ENCODE measurements around the gene CXADR. TPM values are rescaled to one million over a fixed set of nuclear protein-coding genes. Genes with fewer than 3 reads are reported as not detected.

CXADR gene
- total RNA-seq, 1 experiment from 2014 or later = 119 TPM

- TF ChIP-seq ZNF232 (CRISPR knock-in tag; IDR thresholded peaks at IDR 0.05) (no peak), CBFB (CRISPR knock-in tag; IDR thresholded peaks at IDR 0.05; ENCODE audit: low read depth) (no peak), FOXJ3 (CRISPR knock-in tag; IDR thresholded peaks at IDR 0.05; ENCODE audit: borderline replicate concordance) (no peak), TCF7 (CRISPR knock-in tag; IDR thresholded peaks at IDR 0.05; ENCODE audit: low read depth) (no peak)
- TF ChIP-seq, protein P1, sequence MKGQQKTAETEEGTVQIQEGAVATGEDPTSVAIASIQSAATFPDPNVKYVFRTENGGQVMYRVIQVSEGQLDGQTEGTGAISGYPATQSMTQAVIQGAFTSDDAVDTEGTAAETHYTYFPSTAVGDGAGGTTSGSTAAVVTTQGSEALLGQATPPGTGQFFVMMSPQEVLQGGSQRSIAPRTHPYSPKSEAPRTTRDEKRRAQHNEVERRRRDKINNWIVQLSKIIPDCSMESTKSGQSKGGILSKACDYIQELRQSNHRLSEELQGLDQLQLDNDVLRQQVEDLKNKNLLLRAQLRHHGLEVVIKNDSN (CRISPR knock-in tag; IDR thresholded peaks at IDR 0.05) = no peak
- TF ChIP-seq, protein P2, sequence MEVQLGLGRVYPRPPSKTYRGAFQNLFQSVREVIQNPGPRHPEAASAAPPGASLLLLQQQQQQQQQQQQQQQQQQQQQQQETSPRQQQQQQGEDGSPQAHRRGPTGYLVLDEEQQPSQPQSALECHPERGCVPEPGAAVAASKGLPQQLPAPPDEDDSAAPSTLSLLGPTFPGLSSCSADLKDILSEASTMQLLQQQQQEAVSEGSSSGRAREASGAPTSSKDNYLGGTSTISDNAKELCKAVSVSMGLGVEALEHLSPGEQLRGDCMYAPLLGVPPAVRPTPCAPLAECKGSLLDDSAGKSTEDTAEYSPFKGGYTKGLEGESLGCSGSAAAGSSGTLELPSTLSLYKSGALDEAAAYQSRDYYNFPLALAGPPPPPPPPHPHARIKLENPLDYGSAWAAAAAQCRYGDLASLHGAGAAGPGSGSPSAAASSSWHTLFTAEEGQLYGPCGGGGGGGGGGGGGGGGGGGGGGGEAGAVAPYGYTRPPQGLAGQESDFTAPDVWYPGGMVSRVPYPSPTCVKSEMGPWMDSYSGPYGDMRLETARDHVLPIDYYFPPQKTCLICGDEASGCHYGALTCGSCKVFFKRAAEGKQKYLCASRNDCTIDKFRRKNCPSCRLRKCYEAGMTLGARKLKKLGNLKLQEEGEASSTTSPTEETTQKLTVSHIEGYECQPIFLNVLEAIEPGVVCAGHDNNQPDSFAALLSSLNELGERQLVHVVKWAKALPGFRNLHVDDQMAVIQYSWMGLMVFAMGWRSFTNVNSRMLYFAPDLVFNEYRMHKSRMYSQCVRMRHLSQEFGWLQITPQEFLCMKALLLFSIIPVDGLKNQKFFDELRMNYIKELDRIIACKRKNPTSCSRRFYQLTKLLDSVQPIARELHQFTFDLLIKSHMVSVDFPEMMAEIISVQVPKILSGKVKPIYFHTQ (CRISPR knock-in tag; IDR thresholded peaks at IDR 0.05) = no peak
Measured at GRCh38 chr21:17479606-17480005, 33.2 kb upstream of the CXADR start (continued).

- ATAC-seq = no peak
- Mint-ChIP-seq H3K27me3 (ENCODE audit: low read depth) (no peaks in the 10 kb centered on the region), H3K36me3 (no peaks in the 10 kb centered on the region), H3K4me3 (no peak overlapping the region), H3K27ac (no peak overlapping the region), H3K4me1 (no peaks in the 10 kb centered on the region; the same call in 1 of the 2 replicates), H3K9me3 (no peaks in the 10 kb centered on the region)
- no peak for DNase-seq (ENCODE audit: low spot score)
- POLR2A ChIA-PET = no interaction called here
- CTCF ChIA-PET = no interaction called here
- TF ChIP-seq RELA (CRISPR knock-in tag; IDR thresholded peaks at IDR 0.05; ENCODE audit: borderline replicate concordance) = no peak
- no peak for TF ChIP-seq CBFB (CRISPR knock-in tag; IDR thresholded peaks at IDR 0.05; ENCODE audit: low read depth)
- TF ChIP-seq ZNF423 (CRISPR knock-in tag; IDR thresholded peaks at IDR 0.05) = no peak
- no peak for TF ChIP-seq CREM (CRISPR knock-in tag; IDR thresholded peaks at IDR 0.05)
Measured at GRCh38 chr21:17482928-17483327, 29.9 kb upstream of the CXADR start.

GRCh38 chr21:17488620-17489019 lies 24.2 kb upstream of the CXADR start:
- H3K9me3 Mint-ChIP-seq = peaks cover 3% of the 10 kb centered on the region; the same call in 1 of the 2 replicates
- H3K27me3 Mint-ChIP-seq (ENCODE audit: low read depth) = no peaks in the 10 kb centered on the region
- no peaks in the 10 kb centered on the region for H3K36me3 Mint-ChIP-seq
- no peaks in the 10 kb centered on the region for H3K4me1 Mint-ChIP-seq
- CTCF ChIA-PET = no interaction called here
- ATAC-seq (no peak), DNase-seq (ENCODE audit: low spot score) (no peak)
- POLR2A ChIA-PET = no interaction called here
- no peak overlapping the region for H3K27ac Mint-ChIP-seq
- H3K4me3 Mint-ChIP-seq = no peak overlapping the region
- TF ChIP-seq, protein P3, sequence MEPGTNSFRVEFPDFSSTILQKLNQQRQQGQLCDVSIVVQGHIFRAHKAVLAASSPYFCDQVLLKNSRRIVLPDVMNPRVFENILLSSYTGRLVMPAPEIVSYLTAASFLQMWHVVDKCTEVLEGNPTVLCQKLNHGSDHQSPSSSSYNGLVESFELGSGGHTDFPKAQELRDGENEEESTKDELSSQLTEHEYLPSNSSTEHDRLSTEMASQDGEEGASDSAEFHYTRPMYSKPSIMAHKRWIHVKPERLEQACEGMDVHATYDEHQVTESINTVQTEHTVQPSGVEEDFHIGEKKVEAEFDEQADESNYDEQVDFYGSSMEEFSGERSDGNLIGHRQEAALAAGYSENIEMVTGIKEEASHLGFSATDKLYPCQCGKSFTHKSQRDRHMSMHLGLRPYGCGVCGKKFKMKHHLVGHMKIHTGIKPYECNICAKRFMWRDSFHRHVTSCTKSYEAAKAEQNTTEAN (CRISPR knock-in tag; IDR thresholded peaks at IDR 0.05) = no peak
- no peak for TF ChIP-seq AFF4 (CRISPR knock-in tag; IDR thresholded peaks at IDR 0.05; ENCODE audit: borderline replicate concordance)
- TF ChIP-seq TP53 (CRISPR knock-in tag; IDR thresholded peaks at IDR 0.05) = no peak
- no peak for TF ChIP-seq IRF2 (CRISPR knock-in tag; IDR thresholded peaks at IDR 0.05; ENCODE audit: borderline replicate concordance, low read depth)
- TF ChIP-seq, protein P4, sequence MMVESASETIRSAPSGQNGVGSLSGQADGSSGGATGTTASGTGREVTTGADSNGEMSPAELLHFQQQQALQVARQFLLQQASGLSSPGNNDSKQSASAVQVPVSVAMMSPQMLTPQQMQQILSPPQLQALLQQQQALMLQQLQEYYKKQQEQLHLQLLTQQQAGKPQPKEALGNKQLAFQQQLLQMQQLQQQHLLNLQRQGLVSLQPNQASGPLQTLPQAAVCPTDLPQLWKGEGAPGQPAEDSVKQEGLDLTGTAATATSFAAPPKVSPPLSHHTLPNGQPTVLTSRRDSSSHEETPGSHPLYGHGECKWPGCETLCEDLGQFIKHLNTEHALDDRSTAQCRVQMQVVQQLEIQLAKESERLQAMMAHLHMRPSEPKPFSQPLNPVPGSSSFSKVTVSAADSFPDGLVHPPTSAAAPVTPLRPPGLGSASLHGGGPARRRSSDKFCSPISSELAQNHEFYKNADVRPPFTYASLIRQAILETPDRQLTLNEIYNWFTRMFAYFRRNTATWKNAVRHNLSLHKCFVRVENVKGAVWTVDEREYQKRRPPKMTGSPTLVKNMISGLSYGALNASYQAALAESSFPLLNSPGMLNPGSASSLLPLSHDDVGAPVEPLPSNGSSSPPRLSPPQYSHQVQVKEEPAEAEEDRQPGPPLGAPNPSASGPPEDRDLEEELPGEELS (CRISPR knock-in tag; IDR thresholded peaks at IDR 0.05) = no peak
- TF ChIP-seq TEAD1 (CRISPR knock-in tag; IDR thresholded peaks at IDR 0.05) = no peak
- no peak for TF ChIP-seq NR1H2 (CRISPR knock-in tag; IDR thresholded peaks at IDR 0.05)
- no peak for TF ChIP-seq ZNF423 (CRISPR knock-in tag; IDR thresholded peaks at IDR 0.05)
- no peak for TF ChIP-seq ESRRA (CRISPR knock-in tag; IDR thresholded peaks at IDR 0.05; ENCODE audit: borderline replicate concordance)
- no peak for TF ChIP-seq MXD4 (CRISPR knock-in tag; IDR thresholded peaks at IDR 0.05; ENCODE audit: borderline replicate concordance)
- TF ChIP-seq JAZF1 (CRISPR knock-in tag; IDR thresholded peaks at IDR 0.05) = no peak
- TF ChIP-seq ZNF263 (CRISPR knock-in tag; IDR thresholded peaks at IDR 0.05; ENCODE audit: low read depth) = no peak
- TF ChIP-seq, protein P5, sequence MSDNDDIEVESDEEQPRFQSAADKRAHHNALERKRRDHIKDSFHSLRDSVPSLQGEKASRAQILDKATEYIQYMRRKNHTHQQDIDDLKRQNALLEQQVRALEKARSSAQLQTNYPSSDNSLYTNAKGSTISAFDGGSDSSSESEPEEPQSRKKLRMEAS (CRISPR knock-in tag; IDR thresholded peaks at IDR 0.05) = no peak
- no peak for TF ChIP-seq KAT7 (CRISPR knock-in tag; IDR thresholded peaks at IDR 0.05; ENCODE audit: borderline replicate concordance)
- TF ChIP-seq, protein P6, sequence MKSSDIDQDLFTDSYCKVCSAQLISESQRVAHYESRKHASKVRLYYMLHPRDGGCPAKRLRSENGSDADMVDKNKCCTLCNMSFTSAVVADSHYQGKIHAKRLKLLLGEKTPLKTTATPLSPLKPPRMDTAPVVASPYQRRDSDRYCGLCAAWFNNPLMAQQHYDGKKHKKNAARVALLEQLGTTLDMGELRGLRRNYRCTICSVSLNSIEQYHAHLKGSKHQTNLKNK (CRISPR knock-in tag; IDR thresholded peaks at IDR 0.05) = no peak

Measured in WTC11 (cell line).